HG03558 (cell line): Measurements from ENCODE around the gene RPAP2.
"Not testable (repeated sequence)": the region's sequence is repeated elsewhere in the genome, so short reads cannot be mapped to it uniquely, and the experiment has no call there.

Experiments used
- ATAC-seq: cut with Tn5 transposase; IDR thresholded peaks from one replicate; pipeline ENCODE4 v1.9.1; 2021; ENCODE audit warnings: moderate number of reproducible peaks; ENCODE audit not compliant: unreplicated experiment; ENCODE audit errors: extremely low read depth

The RPAP2 gene

GRCh38 chr1:92317836-92318493, 19.1 kb downstream of the RPAP2 start:
- ATAC-seq: no peak

GRCh38 chr1:92323473-92324453, 24.9 kb downstream of the RPAP2 start:
- ATAC-seq: no peak

- ATAC-seq: no peak
These were observed 25.9 kb downstream of the RPAP2 start for GRCh38 chr1:92324784-92325183.

- ATAC-seq: no peak
These were observed 27.8 kb downstream of the RPAP2 start for GRCh38 chr1:92326681-92327080.

- no peak for ATAC-seq
These were observed 28.9 kb downstream of the RPAP2 start for GRCh38 chr1:92327794-92328193.

- ATAC-seq: no peak
These were observed 30.7 kb downstream of the RPAP2 start for GRCh38 chr1:92329347-92330129.

GRCh38 chr1:92333668-92334067, 34.8 kb downstream of the RPAP2 start:
- ATAC-seq: no peak

GRCh38 chr1:92340154-92340553, 41.3 kb downstream of the RPAP2 start:
- ATAC-seq: no peak

GRCh38 chr1:92342401-92342800, 43.5 kb downstream of the RPAP2 start:
- no peak for ATAC-seq

GRCh38 chr1:92343061-92343460, 44.2 kb downstream of the RPAP2 start:
- no peak for ATAC-seq

GRCh38 chr1:92346866-92347640, 48.2 kb downstream of the RPAP2 start:
- ATAC-seq: no peak

- no peak for ATAC-seq
These were observed 54.0 kb downstream of the RPAP2 start for GRCh38 chr1:92352856-92353255.

GRCh38 chr1:92354259-92354658, 55.4 kb downstream of the RPAP2 start:
- ATAC-seq: no peak

GRCh38 chr1:92356956-92357355, 58.1 kb downstream of the RPAP2 start:
- no peak for ATAC-seq

GRCh38 chr1:92359382-92359781, 60.5 kb downstream of the RPAP2 start:
- ATAC-seq: not testable (repeated sequence)

GRCh38 chr1:92359986-92360385, 61.1 kb downstream of the RPAP2 start:
- no peak for ATAC-seq

- ATAC-seq: no peak
These were observed 64.1 kb downstream of the RPAP2 start for GRCh38 chr1:92362970-92363369.

- ATAC-seq: no peak
These were observed 64.5 kb downstream of the RPAP2 start for GRCh38 chr1:92363401-92363800.

GRCh38 chr1:92365378-92366039, 66.7 kb downstream of the RPAP2 start:
- no peak for ATAC-seq

- ATAC-seq: no peak
These were observed 67.2 kb downstream of the RPAP2 start for GRCh38 chr1:92366040-92366395.
